Embryonic facial prominence (tissue), 1 donor: ENCODE results near the gene VPS52.
A peak's percentile ranks its signal among the peaks of the same experiment; 100 is the strongest.
"Not testable (repeated sequence)": the region's sequence is repeated elsewhere in the genome, so short reads cannot be mapped to it uniquely, and the experiment has no call there.

ENCODE experiments used
- DNase-seq: peaks from one replicate; pipeline ENCODE4 v3.0.0-alpha.2; 2016; ENCODE audit errors: extremely low spot score

The VPS52 gene

GRCh38 chr6:33250731-33251130 is 20.9 kb downstream of the VPS52 start:
- no peak for DNase-seq

DNA sequence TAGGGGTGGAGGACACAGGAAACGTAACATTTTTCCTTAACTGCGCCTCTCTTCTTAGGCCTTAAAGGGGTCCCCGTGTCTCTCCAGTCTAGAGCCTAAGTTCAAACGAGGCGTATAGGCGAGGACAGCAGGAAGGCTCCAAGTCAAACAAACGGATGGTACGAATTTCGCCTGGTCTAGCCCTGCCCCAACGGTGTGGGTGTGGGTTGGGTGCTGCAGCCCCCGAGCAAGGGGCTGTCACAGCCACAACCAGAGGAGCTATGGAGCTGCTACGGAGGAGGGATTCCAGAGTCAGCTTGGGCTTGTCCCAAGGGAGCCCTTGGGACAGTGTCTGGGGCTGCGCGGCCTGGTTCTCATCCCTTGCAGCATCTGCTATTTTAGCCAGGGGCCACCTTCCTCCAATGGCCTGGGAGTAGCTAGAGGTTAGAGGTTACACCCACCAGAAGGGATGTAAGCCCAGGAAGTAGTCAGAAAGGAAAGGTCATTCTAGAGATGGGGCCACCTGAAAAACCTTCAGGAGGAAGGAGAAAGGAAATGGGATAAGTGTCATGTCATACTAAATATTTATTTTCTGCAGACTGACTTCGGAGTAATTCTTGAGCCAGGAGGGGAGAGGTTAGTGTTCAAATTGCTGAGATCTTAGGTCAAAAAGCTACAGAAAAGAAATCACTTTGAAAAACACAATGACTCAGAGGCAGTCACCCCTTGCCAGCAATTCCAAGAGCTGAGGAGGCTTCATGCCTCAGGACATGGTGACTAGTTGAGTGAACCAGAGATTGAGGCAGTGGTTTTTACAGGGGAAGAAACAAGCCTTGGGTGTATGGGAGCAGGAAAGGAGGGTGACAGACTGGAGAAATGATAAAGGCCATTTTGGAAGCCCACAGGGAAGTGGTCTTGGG is 21.7 kb downstream of the VPS52 start:
- DNase-seq = no peak

DNA sequence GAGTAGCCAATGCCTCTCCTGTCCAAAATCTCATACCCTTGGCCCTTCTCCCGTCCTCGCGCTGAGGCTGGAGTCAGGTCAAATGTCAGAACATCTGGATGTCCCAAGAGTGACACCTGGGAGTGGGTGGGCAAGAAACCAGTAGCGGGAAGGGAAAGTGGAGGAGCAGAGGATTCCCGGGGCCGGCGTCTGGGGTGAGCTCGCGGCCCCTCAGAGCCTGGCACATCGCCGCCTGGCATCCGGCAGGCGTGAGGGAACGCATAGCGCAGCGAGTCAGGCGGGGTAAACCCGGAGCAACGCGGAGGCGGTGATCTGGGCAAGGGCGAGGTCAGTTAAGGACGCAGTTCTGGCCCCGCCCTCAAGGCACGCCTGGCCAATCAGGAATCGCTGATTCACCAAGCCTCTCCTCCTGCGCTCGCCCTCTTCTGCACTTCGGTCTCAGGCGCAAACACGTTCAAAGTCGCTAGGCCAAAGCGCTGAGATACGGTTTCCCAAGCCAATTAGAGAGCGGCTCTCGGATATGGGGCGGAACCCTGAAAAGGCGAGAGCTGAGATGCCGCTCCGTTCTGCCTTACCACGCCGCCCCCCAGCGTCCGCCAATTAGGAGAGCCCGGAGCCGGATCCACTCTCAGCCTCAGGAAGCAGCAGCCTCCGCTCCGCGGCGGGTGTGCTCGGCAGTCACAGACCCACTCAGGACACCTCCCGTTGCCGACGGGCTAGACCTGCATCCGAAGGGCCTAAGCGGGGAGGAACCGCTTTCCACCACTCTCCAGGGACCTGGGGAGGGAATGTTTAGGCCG is 22.5 kb downstream of the VPS52 start:
- peak; percentile 100 for DNase-seq

DNA sequence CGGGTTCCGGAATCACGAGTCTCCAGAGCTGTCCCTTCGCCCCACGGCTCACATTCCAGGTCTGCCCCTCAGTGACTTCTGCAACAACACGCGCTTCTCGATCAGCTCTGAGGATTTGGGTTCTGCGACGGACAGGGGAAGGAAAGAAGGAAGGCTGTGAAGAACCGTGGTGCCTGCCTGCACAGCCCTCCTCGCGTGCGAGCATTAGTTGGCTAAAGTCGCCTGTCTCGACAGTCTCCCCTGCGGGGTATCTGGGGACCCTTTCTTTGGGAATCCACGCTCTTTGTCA is 23.1 kb downstream of the VPS52 start:
- no peak for DNase-seq

GRCh38 chr6:33247977-33248642 is 23.6 kb downstream of the VPS52 start:
- DNase-seq = peak; percentile 74

DNA sequence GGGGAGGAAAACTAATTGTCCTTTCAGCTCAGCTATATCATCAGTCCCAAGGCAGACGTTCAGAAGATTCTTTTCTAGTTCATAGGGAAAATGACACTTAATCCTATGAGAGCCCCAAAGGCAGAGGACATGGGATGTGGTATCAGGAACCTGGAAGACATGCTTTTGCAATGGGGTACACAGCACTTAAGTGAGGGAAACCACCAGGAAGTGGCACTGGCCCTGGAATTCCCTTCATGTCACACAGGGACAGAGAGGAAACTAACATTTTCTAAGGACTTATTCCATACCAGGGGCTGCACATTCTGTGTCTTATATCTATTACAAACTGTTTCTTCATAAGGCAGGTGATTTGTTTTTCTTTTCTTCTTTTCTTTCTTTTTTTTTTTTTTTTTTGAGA is 28.2 kb downstream of the VPS52 start:
- DNase-seq = no peak

DNA sequence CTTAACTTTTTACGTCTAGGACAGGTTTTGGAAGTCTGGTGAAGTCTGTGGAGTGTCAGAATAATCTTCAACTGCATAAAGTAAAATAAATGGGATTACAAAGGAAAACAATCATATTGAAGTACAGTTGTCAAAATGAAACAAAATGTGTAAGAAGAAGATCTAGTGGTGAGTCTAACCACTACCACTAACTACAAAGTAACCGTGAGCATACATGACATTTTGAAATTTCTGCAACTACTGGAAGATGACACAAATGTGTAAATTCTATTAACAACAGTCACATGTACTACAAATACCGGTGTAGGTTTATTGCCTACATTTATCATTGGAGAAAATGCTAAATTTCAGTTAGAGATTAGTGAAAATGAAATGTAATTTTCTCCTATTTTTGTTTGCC is 29.7 kb downstream of the VPS52 start:
- no peak for DNase-seq

- no peak for DNase-seq
Measured at GRCh38 chr6:33237741-33238140, 33.9 kb downstream of the VPS52 start.

DNA sequence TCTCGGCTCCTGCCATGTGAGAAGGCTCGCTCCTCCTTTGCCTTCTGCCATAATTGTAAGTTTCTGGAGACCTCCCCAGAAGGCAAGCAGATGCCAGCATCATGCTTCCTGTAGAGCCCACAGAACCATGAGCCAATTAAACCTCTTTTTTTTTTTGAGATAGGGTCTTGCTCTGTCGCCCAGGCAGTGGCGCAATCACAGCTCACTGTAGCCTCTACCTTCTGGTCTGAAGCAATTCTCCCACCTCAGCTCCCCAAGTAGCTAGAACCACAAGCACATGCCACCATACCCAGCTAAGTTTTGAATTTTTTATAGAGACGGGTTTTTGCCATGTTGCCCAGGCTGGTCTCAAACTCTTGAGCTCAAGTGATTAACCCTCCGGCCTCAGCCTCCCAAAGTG is 34.8 kb downstream of the VPS52 start:
- no peak for DNase-seq

DNA sequence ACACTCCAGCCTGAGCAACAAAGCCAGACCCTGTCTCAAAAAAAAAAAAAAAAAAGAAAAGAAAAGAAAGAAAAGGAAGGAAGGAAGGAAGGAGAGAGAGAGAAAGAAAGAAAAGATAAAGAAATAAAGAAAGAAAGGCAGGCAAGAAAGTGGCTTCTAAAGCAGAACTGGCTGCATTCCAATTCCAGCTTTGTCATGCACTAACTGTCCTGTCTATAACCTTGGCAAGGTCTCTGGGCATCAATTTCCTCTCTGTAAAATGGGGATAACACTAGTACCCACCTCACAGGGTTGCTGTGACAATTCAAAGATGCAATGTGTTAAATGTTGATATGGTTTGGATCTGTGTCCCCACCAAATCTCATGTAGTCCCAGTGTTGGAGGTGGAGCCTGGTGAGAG is 35.3 kb downstream of the VPS52 start:
- DNase-seq = no peak

DNA sequence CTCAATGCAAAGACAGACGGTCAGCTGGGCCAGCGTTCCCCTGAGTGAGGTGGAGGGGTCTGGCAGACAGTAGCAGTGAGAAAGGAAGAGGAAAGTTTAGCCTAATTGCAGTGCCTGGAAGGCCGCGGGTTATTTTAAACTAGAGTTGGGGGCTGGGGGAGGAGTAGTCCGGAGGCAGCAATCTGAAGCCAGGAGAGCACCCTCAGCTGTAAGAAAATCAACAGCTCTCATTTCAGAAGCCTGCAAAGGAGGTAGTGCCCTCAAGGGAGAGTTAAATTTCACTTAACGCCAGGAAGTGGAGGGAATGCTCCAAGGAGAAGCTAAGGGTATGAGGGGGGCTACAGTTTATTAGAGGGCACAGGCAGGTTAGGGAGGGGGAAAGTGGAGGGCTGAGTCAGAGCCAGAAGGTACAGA is 36.4 kb downstream of the VPS52 start:
- no peak for DNase-seq

DNA sequence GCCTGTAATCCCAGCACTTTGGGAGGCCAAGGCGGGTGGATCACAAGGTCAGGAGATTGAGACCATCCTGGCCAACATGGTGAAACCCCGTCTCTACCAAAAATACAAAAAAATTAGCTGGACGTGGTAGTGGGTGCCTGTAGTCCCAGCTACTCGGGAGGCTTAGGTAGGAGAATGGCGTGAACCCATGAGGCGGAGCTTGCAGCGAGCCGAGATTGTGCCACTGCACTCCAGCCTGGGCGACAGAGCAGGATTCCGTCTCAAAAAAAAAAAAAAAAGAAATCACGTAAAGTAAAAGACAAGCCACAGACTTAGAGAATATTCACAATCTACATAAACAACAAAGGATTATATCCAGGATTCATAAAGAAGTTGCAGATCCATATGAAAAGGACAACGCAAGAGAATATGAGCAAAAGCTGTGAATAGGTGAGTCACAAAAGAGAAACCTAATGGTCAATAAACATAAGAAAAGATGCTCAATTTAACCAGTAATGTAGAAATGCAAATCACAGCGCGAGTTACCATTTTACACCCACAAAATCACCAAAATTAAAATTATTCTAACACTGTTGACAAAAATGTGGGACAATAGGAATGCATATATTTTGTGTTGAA is 45.1 kb downstream of the VPS52 start:
- DNase-seq = not testable (repeated sequence)

- no peak for DNase-seq
Measured at GRCh38 chr6:33217681-33218080, 54.0 kb downstream of the VPS52 start.

DNA sequence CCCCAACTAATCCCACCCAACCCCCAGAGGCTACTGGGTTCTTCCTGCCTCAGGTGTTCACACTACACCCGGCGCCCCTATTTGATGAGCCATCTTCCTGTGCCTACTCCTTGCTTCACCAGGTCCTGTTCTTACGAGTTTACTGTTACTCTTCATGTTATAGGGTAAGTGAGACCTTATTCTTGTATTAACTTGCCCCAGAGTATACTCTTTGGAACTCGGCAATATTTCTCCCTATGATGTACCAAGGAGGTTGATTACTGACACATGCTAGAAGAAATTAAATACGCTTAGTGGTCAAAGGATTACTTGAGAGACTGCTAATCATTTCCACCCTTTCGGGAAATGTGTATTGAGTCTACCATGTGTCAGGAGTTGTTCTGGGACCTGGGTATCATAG is 54.4 kb downstream of the VPS52 start:
- no peak for DNase-seq

DNA sequence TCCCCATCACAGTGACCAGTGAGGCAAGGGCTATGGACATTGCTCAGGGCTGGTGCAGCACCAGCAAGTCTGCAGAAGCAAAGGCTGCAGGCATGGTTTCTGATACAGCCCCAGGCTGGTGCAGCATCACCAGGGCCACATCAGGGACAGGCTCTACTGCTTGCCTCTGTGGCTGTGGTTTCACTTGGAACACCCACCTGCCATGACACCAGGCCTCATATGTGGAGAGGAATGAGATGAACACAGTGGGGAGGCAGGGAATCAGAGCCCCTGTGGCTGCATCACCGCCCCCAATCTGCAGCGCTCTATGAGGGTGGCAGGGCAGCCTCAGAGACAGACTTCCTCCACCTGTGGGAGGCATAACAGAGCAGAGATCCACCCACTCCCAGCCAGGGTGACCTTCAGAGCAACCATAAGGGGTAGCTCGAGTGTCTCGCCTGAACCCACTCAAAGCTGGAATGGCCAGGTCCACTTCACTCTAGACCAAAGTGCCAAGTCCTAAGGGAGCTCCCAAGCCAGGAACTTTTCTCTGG is 55.5 kb downstream of the VPS52 start:
- DNase-seq = no peak

DNA sequence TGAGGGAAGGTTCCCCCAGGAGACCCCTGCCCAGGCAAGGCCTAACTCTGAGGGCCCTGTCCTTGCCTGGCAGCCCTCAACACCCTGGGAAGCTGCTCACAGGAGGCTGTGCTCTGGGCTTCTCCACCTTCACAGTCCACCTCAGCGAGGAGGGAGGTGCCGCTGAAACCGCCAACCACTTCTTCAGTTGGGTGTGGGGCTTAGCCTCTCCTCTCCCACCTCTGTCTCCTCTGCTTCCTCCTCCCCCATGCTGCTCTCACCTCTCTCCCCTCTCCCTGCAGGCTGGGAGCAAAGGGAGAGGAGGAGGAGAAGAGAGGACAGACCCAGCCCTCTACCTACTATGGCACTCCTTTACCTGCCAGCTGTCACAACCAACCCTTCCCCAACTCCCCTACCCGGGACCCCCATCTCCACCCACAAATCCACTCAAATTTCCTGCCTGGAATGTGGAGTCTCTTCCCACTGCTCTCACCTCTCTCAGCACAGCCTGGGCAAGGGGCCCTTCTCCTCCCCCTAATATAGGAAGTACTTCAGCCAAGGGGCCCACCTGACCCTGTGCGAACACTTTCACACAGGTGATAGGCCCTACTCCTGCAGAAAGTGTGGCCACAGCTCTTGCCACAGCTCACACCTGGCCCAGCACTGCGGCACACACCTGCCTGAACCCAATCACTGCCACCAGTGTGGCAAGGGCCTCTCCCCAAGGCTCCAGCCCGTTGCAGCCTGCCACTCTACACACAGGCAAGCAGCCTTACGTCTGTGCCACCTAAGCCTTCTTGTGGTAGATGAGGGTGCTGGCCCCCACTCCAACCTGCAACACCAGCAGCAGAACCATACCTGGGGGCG is 56.2 kb downstream of the VPS52 start:
- no peak for DNase-seq

- no peak for DNase-seq
Measured at GRCh38 chr6:33213989-33214335, 57.7 kb downstream of the VPS52 start.

- no peak for DNase-seq
Measured at GRCh38 chr6:33213166-33213988, 58.3 kb downstream of the VPS52 start.

GRCh38 chr6:33212857-33213165 is 58.9 kb downstream of the VPS52 start:
- no peak for DNase-seq

- no peak for DNase-seq
Measured at GRCh38 chr6:33211666-33212422, 59.8 kb downstream of the VPS52 start.
